ENCODE data around the gene ANTXRL.

DNA sequence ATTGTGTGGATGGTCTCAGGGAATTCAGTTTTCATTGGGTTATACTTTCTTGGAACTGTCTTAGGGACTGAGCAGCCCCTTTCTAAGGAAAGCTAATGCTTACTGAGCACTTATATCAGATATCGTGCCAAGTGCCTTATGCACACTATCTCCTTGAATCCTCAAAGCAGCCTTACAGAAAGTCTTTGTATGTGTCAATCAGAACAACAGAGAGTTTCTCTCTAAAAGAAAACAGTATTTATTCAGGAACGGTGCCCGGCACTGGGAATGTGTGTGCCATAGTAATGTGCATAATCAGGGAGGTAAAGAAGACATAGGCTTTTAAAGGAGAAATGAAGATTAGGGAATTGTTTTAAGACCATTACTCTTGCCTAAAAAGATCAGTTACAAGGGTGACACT, 17.3 kb downstream of the ANTXRL start:
- TF ChIP-seq CTCF (IDR thresholded peaks at IDR 0.05; ENCODE audit: low read depth, low read length, missing input control) (no peak), FOXA1 (IDR thresholded peaks at IDR 0.05) (no peak), JUND (IDR thresholded peaks at IDR 0.05) (no peak)
